ENCODE results near the gene PRCC. TPM values are rescaled to one million over a fixed set of nuclear protein-coding genes. Genes with fewer than 3 reads are reported as not detected.

PRCC gene
- total and polyA plus RNA-seq, 2 of the 13 experiments (the other 11 are each of a cell fraction or from before 2014, with no cell fraction given): 24.2 to 40.5 TPM

GRCh38 chr1:156751757-156752481, 15.4 kb upstream of the PRCC start (continued):
- TF ChIP-seq ZNF784 (CRISPR knock-in tag; IDR thresholded peaks at IDR 0.05; ENCODE audit: borderline replicate concordance): no peak
- TF ChIP-seq ATF4 (CRISPR knock-in tag; IDR thresholded peaks at IDR 0.05): 0 out of 4 replicates have a peak, but pooled peaks of 1 of the 2 experiments have one; percentile 44
- TF ChIP-seq SP1 (IDR thresholded peaks at IDR 0.05): no peak
- peak; percentile 66 for TF ChIP-seq SP1 (CRISPR knock-in tag; IDR thresholded peaks at IDR 0.05)
- TF ChIP-seq ZNF687 (CRISPR knock-in tag; IDR thresholded peaks at IDR 0.05): peak; percentile 83
- no peak for TF ChIP-seq ZZZ3 (CRISPR knock-in tag; IDR thresholded peaks at IDR 0.05; ENCODE audit: borderline replicate concordance)
- TF ChIP-seq ZNF768 (CRISPR knock-in tag; IDR thresholded peaks at IDR 0.05): peak; percentile 37; the same call in 1 of the 2 replicates
- no peak for TF ChIP-seq ZNF251 (CRISPR knock-in tag; IDR thresholded peaks at IDR 0.05)
- peak; percentile 88 for TF ChIP-seq YY1 (IDR thresholded peaks at IDR 0.05; ENCODE audit: insufficient read depth, insufficient replicate concordance, low read depth, low read length)
- TF ChIP-seq ZNF282 (IDR thresholded peaks at IDR 0.05; ENCODE audit: partially characterized antibody): no peak
- no peak for TF ChIP-seq ZNF598 (CRISPR knock-in tag; IDR thresholded peaks at IDR 0.05; ENCODE audit: borderline replicate concordance)
- TF ChIP-seq STAG1 (CRISPR knock-in tag; IDR thresholded peaks at IDR 0.05): no peak
- no peak; the same call in 1 of the 2 replicates for TF ChIP-seq BATF2 (CRISPR knock-in tag; IDR thresholded peaks at IDR 0.05)
- TF ChIP-seq PRMT3 (CRISPR knock-in tag; IDR thresholded peaks at IDR 0.05; ENCODE audit: borderline replicate concordance, low read depth): no peak
- TF ChIP-seq ZC3H4 (CRISPR knock-in tag; IDR thresholded peaks at IDR 0.05; ENCODE audit: borderline replicate concordance): no peak
- TF ChIP-seq SKIL (CRISPR knock-in tag; IDR thresholded peaks at IDR 0.05; ENCODE audit: borderline replicate concordance): no peak
